ENCODE measurements around the gene GUCA1A.

GUCA1A gene

DNA sequence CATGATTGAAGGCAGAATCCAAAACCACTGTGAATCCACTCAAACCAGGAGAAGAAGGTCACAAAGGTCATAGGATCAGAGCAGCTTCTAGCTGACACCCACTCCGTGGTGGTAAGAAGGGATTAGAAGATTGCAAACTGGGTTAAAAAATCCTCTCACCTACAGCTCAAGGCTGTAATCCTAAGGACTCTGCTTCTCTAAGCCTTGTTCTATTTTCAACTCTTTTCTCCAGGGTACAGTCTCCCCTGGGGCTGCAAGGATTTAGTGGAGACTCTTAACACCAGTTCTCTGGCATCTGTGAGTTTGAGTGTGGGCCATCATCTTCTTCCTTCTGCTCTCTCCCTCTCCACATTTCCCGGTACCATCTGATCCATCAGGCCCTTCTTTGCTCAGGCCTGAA, at the start of gene GUCA1A:
Gene GUCA1A (plus strand): TSS at position 264 of the 400 bp plus-strand sequence. CDS start 250 bp downstream, outside the sequence.
- DNase-seq: no peak

- DNase-seq: no peak
Measured at GRCh38 chr6:42123379-42124103, 49.6 kb upstream of the GUCA1A start.

- no peak for DNase-seq
Measured at GRCh38 chr6:42124223-42124836, 48.8 kb upstream of the GUCA1A start.

- no peak for DNase-seq
Measured at GRCh38 chr6:42125231-42125630, 47.9 kb upstream of the GUCA1A start.

GRCh38 chr6:42125663-42126062, 47.5 kb upstream of the GUCA1A start:
- DNase-seq: no peak

GRCh38 chr6:42128460-42129359, 44.5 kb upstream of the GUCA1A start:
- DNase-seq: no peak

DNA sequence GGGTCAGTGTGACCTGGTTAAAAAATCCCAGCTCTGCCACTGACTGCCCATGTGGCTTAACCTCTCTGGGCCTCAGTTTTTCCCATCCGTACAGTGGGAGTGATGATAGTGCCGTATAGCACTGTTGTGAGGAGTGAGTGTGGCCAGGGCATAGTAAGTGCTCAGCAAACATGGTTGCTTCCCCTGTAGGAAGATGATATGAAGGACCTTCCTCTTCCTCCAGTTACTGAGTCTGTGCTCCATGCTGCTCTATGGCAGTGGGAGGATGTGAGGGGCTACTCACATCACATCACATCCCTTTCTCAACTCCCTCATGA, 43.8 kb upstream of the GUCA1A start:
- DNase-seq: no peak

DNA sequence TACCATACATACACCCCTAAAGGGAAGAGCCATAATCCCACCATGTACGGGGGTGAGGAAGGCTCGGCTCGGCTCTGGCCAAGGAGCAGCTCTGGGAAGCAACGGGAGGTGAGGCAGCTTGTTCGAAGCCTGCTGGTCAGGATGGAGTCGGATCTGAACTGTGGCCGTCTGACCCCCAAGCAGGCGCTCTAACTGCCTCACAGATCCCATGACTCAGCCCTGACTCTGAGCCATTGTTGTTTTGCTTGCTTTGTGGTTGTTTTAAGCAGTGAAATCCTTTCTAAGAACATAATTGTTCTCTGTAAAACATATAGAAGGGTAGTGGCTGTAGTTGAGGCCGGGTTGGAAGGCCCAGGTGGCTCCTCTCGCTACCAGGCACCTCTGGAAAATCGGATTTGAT, 41.6 kb upstream of the GUCA1A start:
- no peak for DNase-seq

DNA sequence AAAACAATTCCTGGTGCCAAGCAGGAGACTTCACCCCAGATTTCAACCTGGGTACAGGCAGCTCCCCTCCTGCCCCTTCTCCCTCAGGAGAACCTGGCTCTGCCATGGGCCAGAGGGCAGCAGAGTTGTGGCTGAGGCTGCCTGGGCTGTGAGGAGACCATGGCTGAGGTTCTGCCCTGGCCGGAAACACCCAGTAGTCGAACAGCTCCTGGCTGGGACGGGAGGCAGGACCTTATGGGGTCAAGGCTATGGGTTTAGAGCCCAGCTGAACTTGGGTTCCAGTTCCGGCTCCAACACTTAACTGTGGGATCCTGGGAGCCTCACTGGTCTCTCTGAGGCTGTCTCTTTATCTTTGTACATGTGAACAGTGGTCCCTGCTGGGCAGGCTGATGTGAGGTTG, 39.2 kb upstream of the GUCA1A start:
- DNase-seq: no peak

DNA sequence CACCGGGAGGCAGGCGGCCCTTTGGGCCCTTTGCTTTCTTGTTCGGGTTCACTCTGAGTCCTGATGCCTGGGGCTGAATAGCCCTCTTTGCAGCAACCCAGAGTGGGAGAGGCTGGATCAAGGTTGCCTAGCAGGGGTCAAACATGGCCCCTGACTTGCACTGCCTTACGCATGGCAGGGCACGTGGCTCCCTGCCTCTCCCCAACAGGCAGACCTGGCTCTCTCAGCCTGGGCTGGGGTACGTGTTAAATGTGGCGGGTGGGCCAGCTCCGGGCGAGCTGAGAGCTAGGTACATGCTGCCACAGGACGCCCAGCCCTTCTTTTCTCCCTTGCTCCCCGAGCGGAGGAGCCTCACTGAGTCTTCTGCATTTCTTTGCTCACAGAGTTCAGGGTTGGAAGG, 38.0 kb upstream of the GUCA1A start:
- no peak for DNase-seq

GRCh38 chr6:42135722-42136121, 37.4 kb upstream of the GUCA1A start:
- no peak for DNase-seq

DNA sequence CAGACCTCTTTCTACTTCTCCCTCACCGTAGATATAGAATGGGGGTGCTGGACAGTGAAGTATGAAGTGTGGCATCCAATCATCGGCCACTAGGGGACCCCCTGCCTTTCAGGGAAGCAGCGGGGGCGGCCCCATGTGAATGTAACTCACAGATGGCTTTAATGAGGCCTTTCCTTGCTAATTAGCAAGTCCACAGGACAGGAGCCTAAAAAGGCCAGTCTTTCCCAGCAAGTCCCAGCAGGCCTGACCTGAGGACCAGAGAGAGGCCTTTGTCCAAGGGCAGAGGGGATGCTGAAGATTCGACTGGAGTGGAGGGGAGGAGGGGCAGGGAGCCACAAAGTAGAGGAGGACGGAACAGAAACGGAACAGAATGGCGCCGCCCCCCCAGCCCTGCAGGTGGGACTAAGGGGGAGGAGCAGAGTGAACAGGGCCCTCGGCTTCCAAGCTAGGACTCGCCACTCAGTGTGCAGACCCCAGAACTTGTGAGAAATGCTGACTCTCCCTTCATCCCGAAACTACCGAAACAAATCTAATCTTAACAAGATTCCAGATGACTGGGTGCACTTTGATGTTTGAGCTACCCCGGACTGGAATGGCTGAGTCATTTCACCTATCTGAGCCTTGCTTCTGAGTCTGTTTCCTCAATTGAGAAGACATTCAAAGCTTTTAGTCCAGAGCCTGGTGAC, 36.5 kb upstream of the GUCA1A start:
- DNase-seq: no peak

GRCh38 chr6:42137194-42137753, 35.9 kb upstream of the GUCA1A start:
- DNase-seq: no peak

- DNase-seq: no peak
Measured at GRCh38 chr6:42138190-42138589, 35.0 kb upstream of the GUCA1A start.

- no peak for DNase-seq
Measured at GRCh38 chr6:42138630-42139619, 34.2 kb upstream of the GUCA1A start.

GRCh38 chr6:42140032-42140431, 33.1 kb upstream of the GUCA1A start:
- no peak for DNase-seq

DNA sequence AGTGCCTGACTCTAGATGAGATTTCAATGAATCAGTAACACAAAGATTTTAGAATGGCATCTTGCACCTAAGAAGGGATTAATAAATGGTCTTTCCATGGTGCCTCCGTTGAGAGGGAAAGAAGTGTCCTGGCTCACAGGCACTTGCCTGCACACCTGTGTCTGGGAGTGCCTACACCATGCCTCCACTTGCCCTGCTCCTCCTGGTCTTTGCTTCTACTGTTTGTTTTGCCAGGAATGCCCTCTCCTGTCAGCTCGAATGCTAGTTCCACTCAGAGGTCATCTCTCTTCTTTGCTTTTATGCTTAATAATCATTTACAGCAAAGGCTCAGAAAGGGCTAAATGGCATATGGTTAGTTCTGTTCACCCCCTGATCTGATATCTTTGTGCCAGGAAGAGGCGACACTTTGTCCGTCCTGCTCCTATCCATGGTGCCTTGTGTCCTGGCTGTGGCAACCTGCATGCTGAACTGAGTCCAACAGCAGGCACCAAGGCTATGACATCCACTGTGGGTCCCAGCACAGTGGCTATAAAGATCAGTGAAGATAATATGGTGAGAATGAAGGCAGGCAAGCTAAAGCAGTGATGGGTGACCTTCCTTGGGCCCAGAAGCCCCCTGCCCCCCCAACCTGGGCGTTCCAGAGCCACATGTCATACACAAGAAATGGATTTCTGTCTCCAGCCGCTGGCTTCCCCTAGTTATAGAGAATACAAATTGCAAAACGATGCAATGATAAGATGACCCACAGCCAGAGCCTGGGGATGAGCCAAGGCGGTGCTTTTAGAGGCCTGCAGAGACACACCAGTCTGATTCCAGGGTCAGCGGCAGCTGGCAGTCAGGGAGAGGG, 32.2 kb upstream of the GUCA1A start:
- no peak for DNase-seq

GRCh38 chr6:42141603-42142117, 31.5 kb upstream of the GUCA1A start:
- no peak for DNase-seq

DNA sequence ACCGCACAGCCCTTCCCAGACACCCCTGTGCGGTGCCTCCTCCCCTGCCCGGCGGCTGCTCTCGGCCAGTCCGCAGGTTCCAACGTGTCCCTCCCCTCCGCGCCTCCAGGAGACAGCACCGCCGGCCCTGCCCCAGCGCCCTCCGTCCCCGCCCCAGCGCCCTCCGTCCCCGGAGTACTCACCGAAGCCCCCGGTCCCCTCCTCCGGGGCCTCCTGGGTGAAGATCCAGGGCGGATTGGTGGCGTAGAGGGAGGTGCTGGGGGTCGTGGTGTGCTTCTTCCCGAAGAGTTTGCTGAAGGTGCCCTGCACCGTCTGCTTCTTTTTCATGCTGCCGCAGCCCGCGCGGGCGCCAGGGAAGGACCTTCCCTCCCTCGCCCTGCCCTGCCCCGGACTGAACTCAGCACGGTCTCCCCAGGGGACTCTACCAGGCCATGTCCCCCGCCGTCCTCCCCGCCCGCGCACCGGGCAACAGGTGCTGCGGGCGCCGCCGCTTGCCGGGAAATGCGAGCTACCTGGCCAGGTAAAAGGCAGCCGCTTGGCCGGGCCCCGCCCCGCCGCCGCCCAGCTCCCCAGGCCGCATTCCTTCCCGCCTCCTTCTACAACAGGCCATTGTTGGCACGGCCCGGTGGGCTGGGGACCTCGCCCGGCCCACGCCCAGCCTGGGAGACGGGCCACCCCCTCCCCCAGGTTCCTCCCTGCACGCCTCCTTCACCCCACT, 30.9 kb upstream of the GUCA1A start, which contains the start of gene C6orf132:
Gene C6orf132 (minus strand): TSS at position 503 of the 718 bp plus-strand sequence. CDS start 176 bp downstream, at position 327.
- no peak for DNase-seq

GRCh38 chr6:42147138-42147562, 26.0 kb upstream of the GUCA1A start:
- no peak for DNase-seq
